Peyer's patch (tissue), 4 donors: Measurements from ENCODE around the gene CYSTM1.

ENCODE experiments used
- POLR2A ChIP-seq, 2 donors: fragments of 450-650 bp; IDR thresholded peaks; one replicate each; pipeline ENCODE4 v1.5.1; 2017; ENCODE audit warnings: antibody characterized with exemption in 2 of 2, mild to moderate bottlenecking in 2 of 2, moderate library complexity in 2 of 2
- TF ChIP-seq, protein P1 (sequence below), 6 experiments: fragments of 450-650 bp in 4 of 6; fragments of 200-600 bp in 2 of 6; sonication (generic) in 1 of 6; IDR thresholded peaks; one replicate each; pipeline ENCODE4 v1.5.1; 2017 to 2019; ENCODE audit warnings: antibody characterized with exemption in 6 of 6, mild to moderate bottlenecking in 3 of 6, moderate library complexity in 1 of 6

DNA sequence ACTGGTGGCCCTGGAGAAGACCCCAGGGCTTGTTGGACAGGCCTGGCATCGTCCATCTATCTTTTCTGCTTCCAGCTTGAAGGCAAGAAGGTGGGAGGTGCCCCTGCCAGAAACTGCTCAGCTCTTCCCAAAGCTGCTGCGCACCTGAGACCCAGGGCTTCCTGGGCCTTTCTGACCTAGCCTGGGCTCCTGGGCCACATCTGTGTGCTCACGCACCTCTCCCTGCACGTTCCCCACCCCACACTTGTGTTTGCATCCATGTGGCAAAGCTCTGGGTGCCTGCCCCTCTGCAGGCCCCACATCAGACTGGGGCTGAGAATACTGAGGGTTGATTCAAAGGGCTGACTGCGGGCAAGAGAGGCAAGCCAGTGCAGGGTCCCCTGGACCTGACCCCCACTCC lies 64.5 kb downstream of the CYSTM1 start:
- TF ChIP-seq, protein P1, sequence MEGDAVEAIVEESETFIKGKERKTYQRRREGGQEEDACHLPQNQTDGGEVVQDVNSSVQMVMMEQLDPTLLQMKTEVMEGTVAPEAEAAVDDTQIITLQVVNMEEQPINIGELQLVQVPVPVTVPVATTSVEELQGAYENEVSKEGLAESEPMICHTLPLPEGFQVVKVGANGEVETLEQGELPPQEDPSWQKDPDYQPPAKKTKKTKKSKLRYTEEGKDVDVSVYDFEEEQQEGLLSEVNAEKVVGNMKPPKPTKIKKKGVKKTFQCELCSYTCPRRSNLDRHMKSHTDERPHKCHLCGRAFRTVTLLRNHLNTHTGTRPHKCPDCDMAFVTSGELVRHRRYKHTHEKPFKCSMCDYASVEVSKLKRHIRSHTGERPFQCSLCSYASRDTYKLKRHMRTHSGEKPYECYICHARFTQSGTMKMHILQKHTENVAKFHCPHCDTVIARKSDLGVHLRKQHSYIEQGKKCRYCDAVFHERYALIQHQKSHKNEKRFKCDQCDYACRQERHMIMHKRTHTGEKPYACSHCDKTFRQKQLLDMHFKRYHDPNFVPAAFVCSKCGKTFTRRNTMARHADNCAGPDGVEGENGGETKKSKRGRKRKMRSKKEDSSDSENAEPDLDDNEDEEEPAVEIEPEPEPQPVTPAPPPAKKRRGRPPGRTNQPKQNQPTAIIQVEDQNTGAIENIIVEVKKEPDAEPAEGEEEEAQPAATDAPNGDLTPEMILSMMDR (IDR thresholded peaks at IDR 0.05): no peak
- TF ChIP-seq POLR2A (IDR thresholded peaks at IDR 0.05): no peak
